ENCODE data around the gene TTLL11. TPM values are rescaled to one million over a fixed set of nuclear protein-coding genes. Genes with fewer than 3 reads are reported as not detected.

Gene TTLL11
- total and polyA plus RNA-seq, 2 of the 8 experiments (the other 6 are each of a cell fraction or from before 2014, with no cell fraction given), result 0.56 to 0.80 TPM

DNA sequence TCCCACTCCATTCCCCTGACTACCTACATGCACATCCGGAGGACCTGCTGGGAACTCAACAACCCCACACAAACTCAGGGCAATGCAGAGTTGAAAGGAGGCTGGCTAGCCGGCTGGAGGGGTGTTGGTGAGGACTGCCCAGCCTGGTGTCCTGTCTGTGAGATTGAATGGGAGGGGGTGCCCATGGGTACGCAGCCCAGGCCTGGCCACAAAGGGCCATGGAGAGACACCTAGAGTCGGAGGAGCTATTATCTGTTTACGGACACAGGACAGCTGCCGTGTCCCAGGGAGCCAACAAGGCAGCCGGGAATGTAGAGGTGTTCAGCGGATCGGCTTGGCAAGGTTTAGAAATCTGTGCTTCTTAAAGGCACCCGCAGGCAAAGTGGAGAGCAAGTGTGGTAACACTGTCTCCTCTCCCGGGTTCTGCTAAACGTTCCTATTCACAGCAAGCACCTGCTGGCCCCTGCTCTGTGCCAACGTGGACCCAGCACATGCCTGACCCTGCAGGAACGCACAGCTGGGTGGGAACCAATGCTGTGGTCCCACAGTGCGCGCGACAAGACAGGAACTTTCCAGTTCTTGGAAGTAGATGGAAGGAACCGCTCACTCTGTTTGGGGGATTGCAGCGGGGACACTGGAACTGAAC is 275.0 kb downstream of the TTLL11 start (continued):
- TF ChIP-seq, protein P1, sequence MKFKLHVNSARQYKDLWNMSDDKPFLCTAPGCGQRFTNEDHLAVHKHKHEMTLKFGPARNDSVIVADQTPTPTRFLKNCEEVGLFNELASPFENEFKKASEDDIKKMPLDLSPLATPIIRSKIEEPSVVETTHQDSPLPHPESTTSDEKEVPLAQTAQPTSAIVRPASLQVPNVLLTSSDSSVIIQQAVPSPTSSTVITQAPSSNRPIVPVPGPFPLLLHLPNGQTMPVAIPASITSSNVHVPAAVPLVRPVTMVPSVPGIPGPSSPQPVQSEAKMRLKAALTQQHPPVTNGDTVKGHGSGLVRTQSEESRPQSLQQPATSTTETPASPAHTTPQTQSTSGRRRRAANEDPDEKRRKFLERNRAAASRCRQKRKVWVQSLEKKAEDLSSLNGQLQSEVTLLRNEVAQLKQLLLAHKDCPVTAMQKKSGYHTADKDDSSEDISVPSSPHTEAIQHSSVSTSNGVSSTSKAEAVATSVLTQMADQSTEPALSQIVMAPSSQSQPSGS (IDR thresholded peaks at IDR 0.05; ENCODE audit: low read length), result no peak
- no peak for TF ChIP-seq RBBP5 (IDR thresholded peaks at IDR 0.05; ENCODE audit: borderline replicate concordance, low read depth, low read length)
- TF ChIP-seq ZNF274 (IDR thresholded peaks at IDR 0.05; ENCODE audit: borderline replicate concordance, extremely low read depth, low read length), result no peak
- no peak for TF ChIP-seq CBX5 (IDR thresholded peaks at IDR 0.05; ENCODE audit: low read depth, low read length)

Data from H1 (cell line).